ENCODE data around the gene FHOD3.

FHOD3 gene

DNA sequence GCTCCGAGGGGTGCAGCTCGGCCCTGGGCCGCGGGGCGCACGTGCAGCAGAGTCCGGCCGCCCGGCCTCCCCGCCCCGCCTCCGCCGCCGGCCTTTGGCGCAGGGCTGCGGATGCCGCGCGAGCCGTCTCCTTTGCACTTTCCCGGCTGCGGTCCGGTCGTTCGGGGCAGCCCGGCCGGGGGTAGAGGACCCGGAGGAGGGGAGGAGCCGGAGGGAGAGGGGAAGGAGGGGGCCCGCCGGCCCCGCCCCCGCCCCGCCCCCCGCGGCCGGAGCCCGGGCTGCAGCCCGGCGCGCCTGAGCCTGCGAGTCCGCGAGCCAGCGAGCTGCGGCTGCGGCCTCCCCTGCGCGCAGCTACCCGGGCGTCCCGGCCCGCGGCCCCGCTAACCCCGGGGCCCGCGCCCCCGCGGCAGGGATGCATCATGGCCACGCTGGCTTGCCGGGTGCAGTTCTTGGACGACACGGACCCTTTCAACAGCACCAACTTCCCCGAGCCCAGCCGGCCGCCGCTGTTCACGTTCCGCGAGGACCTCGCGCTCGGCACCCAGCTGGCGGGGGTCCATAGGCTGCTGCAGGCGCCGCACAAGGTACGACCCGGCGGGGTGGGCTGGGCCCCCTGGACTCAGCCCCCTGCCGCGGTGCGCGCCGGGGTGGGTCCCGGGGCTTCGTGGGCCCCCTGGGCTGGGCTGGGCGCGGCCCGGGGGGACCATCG, at the start of gene FHOD3:
FHOD3 (plus strand) TSS at position 297 of the 709 bp plus-strand sequence; CDS start at position 420, 123 bp downstream.
- no peak for FAIRE-seq

DNA sequence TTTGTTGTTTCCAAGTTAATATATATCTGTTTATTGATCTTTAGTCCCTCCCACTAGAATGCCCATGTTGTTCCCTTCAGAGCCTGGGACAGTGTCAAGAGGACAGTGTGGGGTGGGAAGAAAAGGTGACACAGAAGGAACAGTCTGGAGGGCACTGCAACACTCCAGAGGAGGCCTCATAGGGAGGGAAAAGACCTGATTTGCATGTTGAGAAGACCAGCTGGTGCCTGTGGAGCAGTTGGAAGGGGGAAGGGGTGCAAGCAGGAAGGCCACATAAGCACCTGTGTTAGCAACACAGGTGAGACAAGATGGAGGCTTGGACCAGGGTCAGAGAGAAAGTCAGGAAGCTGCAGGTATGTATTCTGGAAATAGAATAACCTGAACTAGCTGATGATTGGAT, 48.1 kb upstream of the FHOD3 start:
- FAIRE-seq, result no peak

DNA sequence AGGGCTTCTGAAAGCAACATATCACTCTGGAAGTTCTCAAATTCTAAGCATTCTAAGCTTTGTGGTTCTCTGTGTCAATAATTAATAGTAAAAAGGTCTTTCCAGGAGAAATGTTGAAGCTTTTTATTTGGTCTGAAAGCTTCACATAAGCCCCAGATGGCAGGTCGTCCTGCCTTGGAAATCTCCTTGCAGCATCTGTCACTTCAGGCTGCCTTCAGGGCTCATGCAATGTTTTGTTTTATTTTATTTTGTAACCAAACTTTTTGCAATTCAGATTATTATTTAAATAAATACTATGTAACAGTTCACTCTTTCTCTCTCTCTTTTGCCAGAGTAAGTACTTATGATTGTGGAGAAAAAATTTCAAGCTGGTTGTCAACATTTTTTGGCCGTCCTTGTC, 46.7 kb upstream of the FHOD3 start:
- no peak for FAIRE-seq

DNA sequence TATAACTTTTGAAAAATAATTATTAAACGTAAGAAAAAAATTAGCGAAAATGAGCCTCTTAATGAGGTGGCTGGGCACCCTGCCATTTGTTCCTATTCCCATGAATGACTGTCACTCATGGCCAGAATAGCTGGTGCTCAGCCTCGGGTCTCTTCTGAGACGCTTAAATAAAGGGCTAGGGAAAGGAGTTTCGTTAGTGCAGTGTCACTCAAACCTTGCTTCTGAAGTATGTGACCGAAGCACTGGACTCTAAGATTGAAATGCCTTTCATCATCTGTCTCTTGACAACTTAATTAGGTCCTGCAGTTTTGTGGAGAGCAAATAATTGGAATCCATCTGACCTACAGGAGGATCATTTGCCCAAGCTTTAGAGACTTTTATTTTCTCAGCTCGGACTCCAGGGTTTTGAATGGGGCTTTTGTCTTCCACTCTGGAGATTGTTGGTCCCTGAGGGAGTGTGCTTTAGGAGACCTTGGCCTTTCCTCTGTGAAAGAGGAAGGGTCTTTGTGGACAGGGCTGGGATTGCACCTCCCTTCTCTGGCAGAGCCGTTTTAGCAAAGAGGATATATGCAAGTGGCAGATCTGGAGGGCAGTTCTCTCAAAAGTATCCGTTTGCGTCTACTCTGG, 42.3 kb upstream of the FHOD3 start:
- FAIRE-seq, result no peak

DNA sequence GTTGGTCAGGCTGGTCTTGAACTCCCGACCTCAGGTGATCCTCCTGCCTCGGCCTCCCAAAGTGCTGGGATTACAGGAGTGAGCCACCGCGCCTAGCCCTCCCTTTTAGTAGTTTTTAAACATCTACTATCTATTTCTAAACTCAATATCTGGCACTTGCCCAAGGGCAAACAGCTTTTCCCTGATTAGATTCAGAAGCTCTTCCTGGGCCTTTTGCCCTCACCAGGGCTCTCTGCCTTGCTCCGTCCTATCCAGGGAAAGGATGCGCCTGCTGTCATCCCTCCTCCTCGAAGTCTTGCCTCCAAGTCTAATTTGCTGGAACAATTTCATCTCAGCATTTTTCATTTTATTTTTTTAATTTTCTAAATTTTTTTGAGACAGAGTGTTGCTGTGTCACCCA, 41.4 kb upstream of the FHOD3 start:
- FAIRE-seq, result no peak

DNA sequence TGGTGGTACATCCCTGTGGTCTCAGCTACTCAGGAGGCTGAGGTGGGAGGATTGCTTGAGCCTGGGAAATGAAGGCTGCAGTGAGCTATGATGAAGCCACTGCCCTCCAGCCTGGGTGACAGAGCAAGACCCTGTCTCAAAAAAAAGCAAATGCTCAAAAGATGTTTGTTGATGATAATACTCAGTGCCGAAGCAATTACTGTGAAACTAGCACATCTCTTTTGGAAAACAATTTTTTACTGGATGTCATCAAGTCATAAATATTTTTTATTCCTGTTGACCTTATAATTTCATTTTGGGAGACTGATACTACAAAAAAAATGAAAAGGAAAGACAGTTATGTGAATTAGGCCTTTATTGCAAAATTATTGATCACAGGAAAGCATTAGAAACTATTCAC, 34.5 kb upstream of the FHOD3 start:
- FAIRE-seq, result no peak

DNA sequence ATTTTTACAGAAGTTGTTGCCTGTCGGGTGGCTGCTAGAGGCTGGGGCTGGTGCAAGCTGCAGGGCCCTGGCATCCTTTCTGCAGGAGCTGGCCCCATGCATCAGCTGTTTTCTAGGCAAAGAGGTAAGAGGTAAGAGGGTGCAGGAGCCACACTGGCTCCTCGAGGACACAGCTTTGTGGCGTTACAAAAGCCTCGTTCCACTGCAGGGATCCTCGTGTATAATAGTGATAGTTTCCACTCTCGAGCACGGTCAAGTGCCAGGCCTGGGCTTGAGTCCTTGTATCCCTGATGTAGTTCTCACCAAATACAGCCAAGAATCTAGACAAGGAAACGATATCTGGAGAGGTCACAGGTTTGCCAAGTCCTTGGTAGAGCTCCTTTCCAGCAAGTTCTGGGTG, 33.2 kb upstream of the FHOD3 start:
- FAIRE-seq, result no peak

DNA sequence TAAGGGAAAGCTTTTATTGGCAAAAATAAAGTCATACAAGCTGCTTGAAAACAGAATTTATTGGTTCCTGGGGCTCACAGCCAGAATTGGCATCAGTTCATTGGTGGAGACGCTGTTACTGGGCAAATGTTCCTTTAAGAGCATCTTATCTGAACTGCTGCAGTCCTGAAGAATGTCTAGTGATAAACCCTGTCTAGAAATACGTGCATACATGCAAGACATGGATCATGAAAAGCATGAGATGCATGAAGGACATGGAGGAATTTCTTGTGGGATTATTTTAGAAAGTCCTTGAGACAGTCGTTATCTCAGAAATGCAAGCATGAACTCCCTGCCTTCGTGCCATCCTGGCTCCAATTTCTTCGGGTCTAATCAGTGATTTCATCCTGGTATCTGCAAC, 32.5 kb upstream of the FHOD3 start:
- FAIRE-seq, result no peak

DNA sequence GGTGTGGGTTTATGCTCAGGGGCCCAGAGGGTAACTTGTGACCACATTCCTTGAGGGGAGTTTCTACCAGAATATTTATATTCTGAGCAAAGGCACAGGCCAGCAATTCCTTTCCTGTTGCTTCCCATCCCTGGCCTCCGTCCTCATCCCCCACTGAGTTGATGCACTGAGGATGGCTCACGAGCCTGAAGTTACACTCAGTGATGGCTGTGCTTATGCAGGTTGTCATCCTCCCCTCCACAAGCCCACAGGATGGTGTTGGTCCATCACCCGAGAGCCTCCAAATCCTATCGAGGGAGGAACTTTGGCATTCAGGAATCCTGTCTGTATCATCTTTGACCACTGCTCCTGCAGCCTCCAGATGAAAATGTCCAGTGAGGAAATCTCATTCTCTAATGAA, 28.4 kb upstream of the FHOD3 start:
- FAIRE-seq, result no peak

DNA sequence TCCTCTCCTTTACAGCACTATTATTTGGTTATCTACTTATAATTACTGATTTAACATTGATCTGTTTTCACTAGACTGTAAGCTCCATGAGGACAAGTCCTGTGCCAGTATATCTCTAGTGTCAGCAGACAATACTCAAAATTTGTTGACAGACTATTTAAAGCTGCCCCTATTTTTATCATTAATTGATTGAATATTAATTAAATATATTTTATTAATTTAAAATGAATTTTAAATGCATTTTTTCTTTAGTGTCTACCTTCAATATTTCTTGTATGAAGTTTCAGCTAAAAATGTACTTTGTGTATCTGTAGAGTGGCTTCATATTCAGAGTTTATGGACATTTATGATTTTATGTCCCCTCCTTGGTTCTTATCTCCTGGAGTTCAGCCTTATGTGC, 26.4 kb upstream of the FHOD3 start:
- FAIRE-seq, result no peak

DNA sequence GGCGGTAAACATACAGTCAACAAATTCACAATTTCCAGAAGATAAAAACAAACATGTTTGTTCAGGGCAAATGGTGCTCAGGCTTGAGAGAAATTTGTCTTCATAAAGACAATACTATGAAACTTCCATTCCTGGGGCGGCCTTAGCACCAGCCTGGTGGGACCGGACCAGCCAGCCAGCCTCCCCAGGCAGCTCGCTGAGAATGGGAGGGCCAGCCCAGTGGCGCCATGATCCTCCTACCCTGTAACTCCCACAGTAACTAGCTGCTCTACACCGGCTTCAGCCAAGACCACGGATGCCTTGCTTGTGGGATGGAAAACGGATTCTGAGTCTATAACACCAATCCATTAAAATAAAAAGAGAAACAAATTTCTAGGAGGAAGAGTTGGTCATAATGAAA, 24.2 kb upstream of the FHOD3 start:
- FAIRE-seq, result no peak

DNA sequence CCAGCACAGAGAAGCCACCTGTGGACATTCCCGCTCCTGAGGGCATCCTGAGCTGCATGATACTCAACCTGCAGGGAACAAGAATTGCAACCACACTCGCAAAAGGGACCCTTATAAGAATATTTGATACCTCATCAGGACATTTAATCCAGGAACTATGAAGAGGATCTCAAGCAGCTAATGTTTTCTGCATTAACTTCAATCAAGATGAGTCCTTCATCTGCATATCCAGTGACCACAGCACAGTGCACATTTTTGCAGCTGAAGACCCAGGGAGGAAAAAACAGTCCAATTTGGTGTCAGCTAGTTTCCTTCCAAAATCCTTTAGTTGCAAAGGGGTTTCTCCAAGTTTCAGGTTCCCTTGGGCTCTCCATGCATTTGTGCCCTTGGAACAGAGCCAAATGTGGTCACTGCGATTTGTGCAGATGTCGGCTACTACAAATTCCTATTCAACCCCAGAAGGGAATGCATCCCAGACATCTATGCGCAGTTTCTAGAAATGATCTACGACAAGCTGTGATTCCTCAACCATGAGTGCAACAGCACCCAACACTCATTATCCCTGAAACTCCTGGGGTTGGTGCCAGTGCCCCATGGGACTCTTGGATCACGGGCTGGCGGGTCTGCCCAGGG, 23.3 kb upstream of the FHOD3 start:
- FAIRE-seq, result no peak

DNA sequence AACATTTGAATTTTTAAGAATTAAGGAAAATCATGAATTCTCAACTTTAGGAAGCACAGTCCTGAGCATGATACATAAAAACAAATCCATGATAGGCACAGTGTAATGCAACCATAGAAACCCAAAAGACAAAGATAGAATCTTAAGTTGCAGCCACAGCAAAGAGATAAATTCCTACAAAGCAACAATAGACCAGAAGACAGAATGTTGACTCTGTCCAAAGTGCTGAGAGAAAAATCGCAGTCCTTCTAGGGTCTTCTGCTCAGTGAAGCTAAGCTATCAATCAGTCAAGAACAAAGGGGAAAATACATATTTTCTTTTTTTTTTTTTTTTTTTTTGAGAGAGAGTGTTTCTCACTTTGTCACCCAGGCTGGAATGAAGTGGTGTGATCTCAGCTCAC, 22.0 kb upstream of the FHOD3 start:
- FAIRE-seq, result no peak

DNA sequence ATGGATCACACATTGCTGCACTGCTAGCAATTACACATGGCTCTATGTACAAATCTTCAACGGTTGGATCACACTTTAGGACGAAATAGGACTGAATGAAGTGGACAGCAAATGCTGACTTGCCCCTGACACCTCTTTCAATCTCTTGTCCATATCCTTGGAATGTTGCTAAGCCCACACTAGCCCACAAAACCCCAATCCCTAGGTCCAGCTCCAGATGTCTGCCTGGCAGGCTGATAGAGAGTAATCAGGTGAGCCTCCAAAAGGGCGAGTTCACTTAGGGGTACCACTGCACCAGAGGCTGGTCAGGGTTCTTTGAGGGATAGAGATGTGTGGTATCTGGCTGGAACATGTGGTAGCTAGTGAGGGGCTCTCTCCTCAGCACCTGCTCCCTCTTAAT, 18.5 kb upstream of the FHOD3 start:
- no peak for FAIRE-seq

DNA sequence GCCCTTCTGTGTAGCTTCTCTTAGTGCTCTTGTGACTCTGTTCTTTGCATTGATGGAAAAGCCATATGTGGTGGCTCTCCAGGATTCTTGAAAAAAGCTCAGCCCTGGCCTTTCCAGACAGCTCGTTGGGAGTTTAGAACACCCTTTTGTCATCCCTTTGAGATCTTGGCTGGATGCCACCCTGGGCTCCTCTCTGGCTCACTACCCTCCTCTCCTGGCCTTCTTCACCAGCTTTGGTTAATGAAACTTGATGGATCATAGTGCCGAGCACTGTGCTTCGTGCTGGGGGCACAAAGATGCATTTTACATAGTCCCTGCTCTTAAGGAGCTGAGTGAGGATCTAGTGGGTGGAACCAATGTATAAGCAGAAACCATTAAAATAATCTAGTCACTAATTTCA, 15.6 kb upstream of the FHOD3 start:
- FAIRE-seq, result no peak

DNA sequence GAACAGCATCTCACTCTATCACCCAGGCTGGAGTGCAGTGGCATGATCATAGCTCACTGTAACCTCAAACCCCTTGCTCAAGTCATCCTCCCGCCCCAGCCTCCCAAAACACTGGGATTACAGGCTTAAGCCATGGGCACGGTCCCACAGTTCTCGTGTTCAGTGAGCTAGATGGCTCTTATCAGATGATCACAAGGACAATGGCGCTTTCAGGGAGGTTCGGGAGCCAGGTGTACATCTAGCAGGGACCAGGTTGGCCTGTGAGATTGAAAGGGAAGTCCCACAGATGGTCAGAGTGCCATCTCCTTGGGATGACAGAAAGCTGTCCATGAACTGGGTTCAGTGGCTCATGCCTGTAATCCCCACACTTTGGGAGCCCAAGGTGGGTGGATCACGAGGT, 14.1 kb upstream of the FHOD3 start:
- no peak for FAIRE-seq

DNA sequence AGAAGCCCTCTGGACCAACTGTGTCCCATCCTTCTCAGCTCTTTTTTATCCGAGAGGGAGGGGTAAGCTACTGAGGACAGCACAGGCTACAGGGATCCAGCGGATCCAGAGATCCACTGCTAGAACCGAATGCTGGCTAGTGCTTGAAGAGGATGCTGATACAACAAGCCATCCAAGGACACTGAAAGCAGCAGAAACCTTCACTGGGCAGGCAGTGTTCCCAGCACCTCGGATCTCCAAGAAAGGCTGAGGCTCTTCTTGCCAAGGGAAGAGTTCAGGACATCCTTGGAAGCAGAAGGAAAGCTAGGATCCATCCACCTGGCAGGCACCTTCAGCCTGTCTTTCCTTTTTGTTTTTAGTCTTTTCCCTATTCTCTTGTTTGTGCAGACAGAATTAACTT, 13.2 kb upstream of the FHOD3 start:
- no peak for FAIRE-seq

DNA sequence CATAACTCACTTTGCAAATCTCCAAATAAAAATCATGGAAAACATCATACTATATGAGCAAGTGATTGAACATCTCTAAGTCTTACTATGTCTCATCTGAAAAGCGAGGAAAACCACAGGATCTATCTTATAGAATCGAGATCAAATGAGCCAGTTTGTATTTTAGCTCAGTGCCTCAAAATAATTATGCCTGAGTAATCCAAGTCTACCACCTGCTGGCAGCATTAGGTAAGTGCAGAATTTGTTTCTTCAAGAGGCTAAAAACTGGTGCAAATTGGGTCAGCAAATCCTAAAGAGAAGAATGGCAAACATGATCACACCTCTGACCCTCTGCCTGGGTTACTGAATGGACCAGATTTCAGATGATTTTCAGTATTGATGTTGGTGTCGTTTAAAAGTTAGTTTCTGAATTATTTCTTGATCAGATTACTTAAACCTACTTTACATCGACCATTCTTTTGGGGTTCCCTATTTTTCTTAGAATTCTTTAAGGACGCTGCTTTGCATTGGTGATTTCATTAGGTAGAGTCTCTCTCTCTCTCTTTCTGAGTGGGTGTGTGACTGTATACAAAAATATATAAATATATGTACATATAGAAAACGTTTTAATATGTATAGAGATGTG, 12.7 kb upstream of the FHOD3 start:
- peak; percentile 86 for FAIRE-seq

DNA sequence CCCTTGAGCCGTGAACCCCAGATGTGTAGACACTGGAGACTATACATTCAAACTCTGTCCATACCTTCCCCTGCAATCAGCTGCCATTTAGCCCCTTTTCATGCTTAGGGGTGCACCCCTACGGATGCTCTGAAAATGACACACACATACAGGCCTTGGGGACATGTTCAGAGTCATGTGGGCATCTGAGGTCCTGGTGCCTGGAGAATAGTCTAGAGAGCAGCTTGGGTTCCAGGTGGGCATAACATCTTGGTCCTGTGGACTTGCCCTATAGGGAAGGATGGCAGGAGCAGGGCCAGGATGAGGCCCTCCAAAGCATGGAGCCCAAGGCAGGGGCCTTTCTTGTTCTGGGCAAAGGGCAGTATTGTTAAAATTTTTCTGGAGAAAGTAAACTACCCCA, 9.9 kb upstream of the FHOD3 start:
- FAIRE-seq, result no peak

DNA sequence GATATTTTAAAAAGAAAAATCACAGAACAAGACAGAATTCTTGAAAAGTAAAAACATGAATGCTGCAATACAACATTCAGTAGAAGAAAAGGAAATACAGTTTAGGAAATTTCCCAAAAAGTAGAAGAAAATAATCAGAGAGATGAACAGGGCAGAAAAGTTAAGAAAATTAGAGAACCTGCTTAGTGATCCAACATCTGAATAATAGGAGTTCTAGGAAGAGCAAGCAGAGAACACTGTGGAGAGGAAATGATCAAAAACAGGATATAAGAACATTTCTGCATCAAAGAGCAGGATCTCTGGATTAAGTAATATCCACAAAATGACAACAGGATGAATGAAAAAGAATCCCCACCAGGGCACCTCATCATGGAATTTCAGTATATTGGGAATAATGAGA, 8.8 kb upstream of the FHOD3 start:
- no peak for FAIRE-seq

DNA sequence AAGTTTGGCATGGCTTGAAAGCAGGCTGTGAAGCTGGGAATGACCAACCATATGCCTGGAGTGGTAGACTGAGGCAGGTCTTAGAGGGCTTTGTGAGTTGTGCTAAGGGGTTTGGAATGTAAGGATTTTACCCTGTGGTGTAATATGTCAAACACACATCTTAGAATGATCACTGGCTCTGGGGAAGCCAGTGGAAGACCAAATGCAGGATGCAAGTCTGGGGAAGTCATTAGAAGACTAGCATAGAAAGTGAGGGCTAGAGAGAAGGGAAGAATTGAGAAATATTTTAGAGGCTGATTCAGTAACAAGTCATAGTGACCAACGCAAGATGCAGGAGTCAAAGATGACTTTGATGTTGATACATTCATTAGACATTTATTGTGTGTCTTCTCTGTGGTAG, 3.5 kb upstream of the FHOD3 start:
- no peak for FAIRE-seq

DNA sequence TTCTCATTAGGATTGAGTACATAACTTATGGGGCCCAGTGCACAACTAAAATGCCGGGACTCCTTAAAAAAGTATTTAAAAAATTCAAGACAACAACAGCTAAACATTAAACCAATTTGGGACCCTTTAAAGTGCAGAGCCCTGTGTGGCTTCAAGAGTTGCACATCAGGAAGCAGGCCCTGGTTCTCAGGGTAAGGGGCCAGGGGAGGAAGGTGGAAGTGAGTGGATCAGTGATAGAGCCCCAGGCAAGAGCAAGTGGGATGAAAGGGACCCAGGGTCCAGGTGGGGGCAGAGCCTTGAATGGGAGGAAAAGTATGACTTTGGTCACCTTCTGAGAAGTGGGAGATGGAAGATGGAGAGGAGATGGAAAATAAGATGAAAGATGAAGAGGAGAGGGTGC, 2.3 kb upstream of the FHOD3 start:
- no peak for FAIRE-seq

DNA sequence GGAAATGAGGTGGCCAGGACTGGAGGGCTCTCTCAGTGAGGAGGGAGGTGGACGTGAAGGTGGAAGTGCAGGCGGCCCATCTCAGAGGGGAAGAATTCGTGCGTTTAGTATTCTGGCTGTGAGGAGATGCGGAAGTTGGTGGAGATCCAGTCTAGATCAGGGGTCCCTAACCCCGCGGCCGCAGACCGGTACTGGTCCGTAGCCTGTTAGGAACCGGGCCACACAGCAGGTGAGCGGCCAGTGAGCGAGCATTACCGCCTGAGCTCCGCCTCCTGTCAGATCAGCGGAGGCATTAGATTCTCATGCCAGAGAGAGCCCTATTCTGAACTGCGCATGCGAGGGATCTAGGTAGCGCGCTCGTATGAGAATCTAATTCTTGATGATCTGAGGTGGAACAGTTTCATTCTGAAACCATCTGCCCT, 1.6 kb upstream of the FHOD3 start:
- FAIRE-seq, result no peak
